WTC11 (cell line): ENCODE results near the gene MEGF8. TPM values are rescaled to one million over a fixed set of nuclear protein-coding genes. Genes with fewer than 3 reads are reported as not detected.
"Not testable (repeated sequence)": the region's sequence is repeated elsewhere in the genome, so short reads cannot be mapped to it uniquely, and the experiment has no call there.

Source experiments
- ATAC-seq: fragments of 200-7000 bp; cut with Tn5 transposase; 2 replicates; pipeline ENCODE4 v1.10.0; 2021; ENCODE audit warnings: mild to moderate bottlenecking, moderate library complexity
- CTCF ChIA-PET: fragments of 300-600 bp; sonication (Branson Sonifier 250); formaldehyde crosslinking; loops from one replicate; lab custom pipeline; 2021; ENCODE audit warnings: antibody characterized with exemption; lab: Charles Lee
- POLR2A ChIA-PET: fragments of 350-600 bp; sonication (Branson Sonifier 250); formaldehyde crosslinking; loops from one replicate; lab custom pipeline; 2021; ENCODE audit warnings: antibody characterized with exemption; lab: Charles Lee
- DNase-seq: peaks from one replicate; pipeline ENCODE4 v3.0.0; 2021; ENCODE audit warnings: low spot score
- H3K27ac Mint-ChIP-seq: 2 replicates; pipeline ENCODE4 v1.8.0; 2021; ENCODE audit warnings: mixed read lengths
- H3K27me3 Mint-ChIP-seq: 2 replicates; pipeline ENCODE4 v1.8.0; 2021; ENCODE audit warnings: low read depth, mild to moderate bottlenecking, moderate library complexity, mixed read lengths
- H3K36me3 Mint-ChIP-seq: 2 replicates; pipeline ENCODE4 v1.8.0; 2021; ENCODE audit warnings: mixed read lengths
- H3K4me1 Mint-ChIP-seq: 2 replicates; pipeline ENCODE4 v1.8.0; 2022; ENCODE audit warnings: mixed read lengths
- H3K4me3 Mint-ChIP-seq: 2 replicates; pipeline ENCODE4 v1.8.0; 2021; ENCODE audit warnings: mild to moderate bottlenecking, moderate library complexity, mixed read lengths
- H3K9me3 Mint-ChIP-seq: 2 replicates; pipeline ENCODE4 v1.8.0; 2021; ENCODE audit warnings: mixed read lengths
- CREB1 ChIP-seq: sonication (generic); formaldehyde crosslinking; IDR thresholded peaks from 2 replicates; pipeline ENCODE4 v1.8.0; 2023; ENCODE audit warnings: mild to moderate bottlenecking, missing genetic modification reagents
- ETV6 ChIP-seq: sonication (generic); formaldehyde crosslinking; IDR thresholded peaks from 2 replicates; pipeline ENCODE4 v1.8.1; 2022; ENCODE audit warnings: mild to moderate bottlenecking, missing genetic modification reagents
- GTF2I ChIP-seq: fragments of 250-450 bp; sonication (Bioruptor Pico); conservative IDR thresholded peaks from 2 replicates; pipeline ENCODE4 v1.4.0; 2021; ENCODE audit warnings: mild to moderate bottlenecking
- NR3C1 ChIP-seq: sonication (generic); formaldehyde crosslinking; conservative IDR thresholded peaks from 2 replicates; pipeline ENCODE4 v1.8.1; 2023; ENCODE audit warnings: low read depth, mild to moderate bottlenecking, missing genetic modification reagents
- SMAD3 ChIP-seq: sonication (generic); formaldehyde crosslinking; IDR thresholded peaks from 2 replicates; pipeline ENCODE4 v1.8.0; 2022; ENCODE audit warnings: missing genetic modification reagents, mild to moderate bottlenecking, borderline replicate concordance
- SMAD4 ChIP-seq: sonication (generic); formaldehyde crosslinking; IDR thresholded peaks from 2 replicates; pipeline ENCODE4 v1.8.0; 2022; ENCODE audit warnings: mild to moderate bottlenecking, missing genetic modification reagents
- ZNF263 ChIP-seq: sonication (generic); formaldehyde crosslinking; IDR thresholded peaks from 2 replicates; pipeline ENCODE4 v1.8.1; 2022; ENCODE audit warnings: low read depth, mild to moderate bottlenecking, moderate library complexity, missing genetic modification reagents
- ZNF423 ChIP-seq: fragments of 250-450 bp; sonication (Bioruptor Pico); IDR thresholded peaks from 2 replicates; pipeline ENCODE4 v2.1.2; 2022; ENCODE audit warnings: mild to moderate bottlenecking, moderate library complexity
- total RNA-seq: library from RNA; stranded (reverse); gene quantifications from 3 replicates; pipeline ENCODE4 v1.2.3, GENCODE V29; 2021
- TF ChIP-seq, protein P1 (sequence below): sonication (generic); formaldehyde crosslinking; IDR thresholded peaks from 2 replicates; pipeline ENCODE4 v1.8.0; 2022; ENCODE audit warnings: mild to moderate bottlenecking, missing genetic modification reagents
- TF ChIP-seq, protein P2 (sequence below): sonication (generic); formaldehyde crosslinking; IDR thresholded peaks from 2 replicates; pipeline ENCODE4 v1.8.1; 2023; ENCODE audit warnings: mild to moderate bottlenecking, missing genetic modification reagents, borderline replicate concordance
- TF ChIP-seq, protein P3 (sequence below): fragments of 250-450 bp; sonication (Bioruptor Pico); IDR thresholded peaks from 2 replicates; pipeline ENCODE4 v1.9.0; 2021; ENCODE audit warnings: mild to moderate bottlenecking, borderline replicate concordance
- TF ChIP-seq, protein P4 (sequence below): sonication (generic); formaldehyde crosslinking; IDR thresholded peaks from 2 replicates; pipeline ENCODE4 v1.8.1; 2022; ENCODE audit warnings: missing genetic modification reagents, borderline replicate concordance
- TF ChIP-seq, protein P5 (sequence below): sonication (generic); formaldehyde crosslinking; IDR thresholded peaks from 2 replicates; pipeline ENCODE4 v1.8.0; 2022; ENCODE audit warnings: missing genetic modification reagents

The MEGF8 gene
- total RNA-seq, 1 experiment from 2014 or later: 42.1 TPM

DNA sequence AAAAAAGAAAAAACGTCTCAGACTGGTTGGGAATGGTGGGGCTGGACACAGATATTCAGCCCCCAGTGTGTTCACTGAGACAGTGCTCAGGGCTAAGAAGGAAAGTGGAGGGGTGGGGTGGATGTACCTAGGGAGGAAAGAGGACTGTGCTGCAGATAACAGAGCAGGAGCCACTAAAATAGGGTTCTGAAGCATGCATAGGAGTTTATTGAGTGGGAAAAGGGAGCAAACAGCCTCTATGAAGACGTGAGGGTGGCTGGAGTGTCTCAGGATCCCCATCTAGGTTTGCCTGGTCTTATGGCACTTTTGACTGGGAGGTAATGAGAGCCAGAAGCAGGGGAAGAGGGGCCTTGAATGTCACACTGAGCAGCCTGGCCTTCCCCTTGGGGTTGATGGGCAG is 3.4 kb downstream of the MEGF8 start (continued):
- TF ChIP-seq, protein P1, sequence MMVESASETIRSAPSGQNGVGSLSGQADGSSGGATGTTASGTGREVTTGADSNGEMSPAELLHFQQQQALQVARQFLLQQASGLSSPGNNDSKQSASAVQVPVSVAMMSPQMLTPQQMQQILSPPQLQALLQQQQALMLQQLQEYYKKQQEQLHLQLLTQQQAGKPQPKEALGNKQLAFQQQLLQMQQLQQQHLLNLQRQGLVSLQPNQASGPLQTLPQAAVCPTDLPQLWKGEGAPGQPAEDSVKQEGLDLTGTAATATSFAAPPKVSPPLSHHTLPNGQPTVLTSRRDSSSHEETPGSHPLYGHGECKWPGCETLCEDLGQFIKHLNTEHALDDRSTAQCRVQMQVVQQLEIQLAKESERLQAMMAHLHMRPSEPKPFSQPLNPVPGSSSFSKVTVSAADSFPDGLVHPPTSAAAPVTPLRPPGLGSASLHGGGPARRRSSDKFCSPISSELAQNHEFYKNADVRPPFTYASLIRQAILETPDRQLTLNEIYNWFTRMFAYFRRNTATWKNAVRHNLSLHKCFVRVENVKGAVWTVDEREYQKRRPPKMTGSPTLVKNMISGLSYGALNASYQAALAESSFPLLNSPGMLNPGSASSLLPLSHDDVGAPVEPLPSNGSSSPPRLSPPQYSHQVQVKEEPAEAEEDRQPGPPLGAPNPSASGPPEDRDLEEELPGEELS (CRISPR knock-in tag): no peak
- TF ChIP-seq SMAD4 (CRISPR knock-in tag): no peak

DNA sequence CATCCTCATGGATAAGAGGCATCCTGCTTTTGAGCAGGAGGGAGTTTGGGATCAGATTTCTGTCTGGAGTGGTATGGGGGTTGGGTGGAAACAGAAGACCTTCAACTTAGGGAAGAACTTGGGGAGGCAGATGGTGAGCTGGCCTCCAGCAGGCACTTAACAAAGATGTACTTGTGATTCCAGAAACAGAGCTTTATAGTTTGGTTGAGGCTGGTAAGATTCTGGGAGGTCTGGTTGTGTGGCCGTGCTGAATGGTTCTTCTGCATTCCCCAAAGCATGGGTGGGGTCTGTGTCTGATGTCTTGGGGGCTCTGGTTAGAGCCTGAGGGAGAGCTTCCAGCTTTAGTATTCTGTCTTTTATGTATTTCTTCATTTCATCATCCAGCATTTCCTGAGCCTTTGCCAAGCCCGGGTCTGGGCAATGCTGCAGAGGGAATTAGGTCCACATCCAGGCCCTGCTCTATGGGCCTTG is 4.8 kb downstream of the MEGF8 start:
- POLR2A ChIA-PET: no interaction called here
- no peaks in the 10 kb centered on the region for H3K27me3 Mint-ChIP-seq
- no peaks in the 10 kb centered on the region for H3K9me3 Mint-ChIP-seq

DNA sequence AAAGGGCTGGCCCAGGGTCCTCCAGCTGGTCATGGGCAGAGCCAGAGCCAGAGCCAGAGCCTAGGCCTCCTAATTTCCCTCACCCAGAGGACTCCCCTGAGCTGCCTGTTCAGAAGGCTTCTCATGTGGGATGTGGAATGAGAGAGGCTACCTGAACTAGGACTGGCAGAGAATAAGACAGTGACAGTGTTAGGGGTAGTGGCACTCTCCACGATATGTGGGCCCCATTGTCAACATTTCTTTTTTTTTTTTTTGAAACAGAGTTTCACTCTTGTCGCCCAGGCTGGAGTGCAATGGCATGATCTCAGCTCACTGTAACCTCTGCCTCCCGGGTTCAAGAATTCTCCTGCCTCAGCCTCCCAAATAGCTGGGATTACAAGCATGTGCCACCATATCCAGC is 5.9 kb downstream of the MEGF8 start:
- DNase-seq, H3K4me3 Mint-ChIP-seq, ATAC-seq, POLR2A ChIA-PET, H3K27ac Mint-ChIP-seq, H3K36me3 Mint-ChIP-seq, H3K27me3 Mint-ChIP-seq, H3K9me3 Mint-ChIP-seq: not testable (repeated sequence)
- CTCF ChIA-PET: interaction anchor here (0.7 to 4.6 kb wide), 4 partner anchors 12 to 107 kb away, joined by 3 to 30 read pairs (median 4); no protein-coding TSS in a partner anchor
- H3K4me1 Mint-ChIP-seq: peaks cover 23% of the 10 kb centered on the region

More for the DNA sequence above, 4.8 kb downstream of the MEGF8 start:
- TF ChIP-seq, protein P2, sequence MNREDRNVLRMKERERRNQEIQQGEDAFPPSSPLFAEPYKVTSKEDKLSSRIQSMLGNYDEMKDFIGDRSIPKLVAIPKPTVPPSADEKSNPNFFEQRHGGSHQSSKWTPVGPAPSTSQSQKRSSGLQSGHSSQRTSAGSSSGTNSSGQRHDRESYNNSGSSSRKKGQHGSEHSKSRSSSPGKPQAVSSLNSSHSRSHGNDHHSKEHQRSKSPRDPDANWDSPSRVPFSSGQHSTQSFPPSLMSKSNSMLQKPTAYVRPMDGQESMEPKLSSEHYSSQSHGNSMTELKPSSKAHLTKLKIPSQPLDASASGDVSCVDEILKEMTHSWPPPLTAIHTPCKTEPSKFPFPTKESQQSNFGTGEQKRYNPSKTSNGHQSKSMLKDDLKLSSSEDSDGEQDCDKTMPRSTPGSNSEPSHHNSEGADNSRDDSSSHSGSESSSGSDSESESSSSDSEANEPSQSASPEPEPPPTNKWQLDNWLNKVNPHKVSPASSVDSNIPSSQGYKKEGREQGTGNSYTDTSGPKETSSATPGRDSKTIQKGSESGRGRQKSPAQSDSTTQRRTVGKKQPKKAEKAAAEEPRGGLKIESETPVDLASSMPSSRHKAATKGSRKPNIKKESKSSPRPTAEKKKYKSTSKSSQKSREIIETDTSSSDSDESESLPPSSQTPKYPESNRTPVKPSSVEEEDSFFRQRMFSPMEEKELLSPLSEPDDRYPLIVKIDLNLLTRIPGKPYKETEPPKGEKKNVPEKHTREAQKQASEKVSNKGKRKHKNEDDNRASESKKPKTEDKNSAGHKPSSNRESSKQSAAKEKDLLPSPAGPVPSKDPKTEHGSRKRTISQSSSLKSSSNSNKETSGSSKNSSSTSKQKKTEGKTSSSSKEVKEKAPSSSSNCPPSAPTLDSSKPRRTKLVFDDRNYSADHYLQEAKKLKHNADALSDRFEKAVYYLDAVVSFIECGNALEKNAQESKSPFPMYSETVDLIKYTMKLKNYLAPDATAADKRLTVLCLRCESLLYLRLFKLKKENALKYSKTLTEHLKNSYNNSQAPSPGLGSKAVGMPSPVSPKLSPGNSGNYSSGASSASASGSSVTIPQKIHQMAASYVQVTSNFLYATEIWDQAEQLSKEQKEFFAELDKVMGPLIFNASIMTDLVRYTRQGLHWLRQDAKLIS: no peak
- TF ChIP-seq CREB1 (CRISPR knock-in tag): no peak
- TF ChIP-seq SMAD3 (CRISPR knock-in tag): no peak
- TF ChIP-seq ZNF263 (CRISPR knock-in tag): no peak
- no peak for TF ChIP-seq ZNF423 (CRISPR knock-in tag)
- TF ChIP-seq ETV6: no peak
- Mint-ChIP-seq H3K27ac (peak overlapping the region; percentile 8; the same call in 1 of the 2 replicates), H3K4me1 (peaks cover 24% of the 10 kb centered on the region), H3K36me3 (no peaks in the 10 kb centered on the region), H3K4me3 (peak overlapping the region; percentile 27; the same call in 1 of the 2 replicates)
- CTCF ChIA-PET: interaction anchor here (0.6 to 4.6 kb wide), 5 partner anchors 13 to 577 kb away, joined by 3 to 30 read pairs (median 4); no protein-coding TSS in a partner anchor
- no peak for ATAC-seq
- no peak for DNase-seq

DNA sequence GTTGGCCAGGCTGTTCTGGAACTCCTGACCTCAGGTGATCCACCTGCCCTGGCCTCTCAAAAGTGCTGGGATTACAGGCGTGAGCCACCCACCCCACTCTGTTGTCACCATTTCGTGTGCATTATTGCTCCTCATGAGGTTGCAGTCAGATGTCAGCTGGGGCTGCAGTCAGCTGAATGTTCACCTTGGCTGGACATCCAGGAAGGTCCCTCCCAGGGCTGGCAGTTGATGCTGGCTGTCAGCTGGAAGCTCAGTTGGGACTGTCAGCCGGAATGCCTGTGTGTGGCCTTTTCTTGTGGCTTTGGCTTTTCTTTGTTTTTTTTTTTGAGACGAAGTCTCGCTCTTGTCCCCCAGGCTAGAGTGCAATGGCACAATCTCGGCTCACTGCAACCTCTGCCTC is 6.6 kb downstream of the MEGF8 start:
- no peaks in the 10 kb centered on the region for H3K9me3 Mint-ChIP-seq
- ChIA-PET CTCF (interaction anchor here (4.6 kb wide), 1 partner anchor 11 kb away, joined by 30 read pairs; no protein-coding TSS in a partner anchor), POLR2A (interaction anchor here (0.6 kb wide), 1 partner anchor 1727 kb away, joined by 3 read pairs; no protein-coding TSS in a partner anchor)
- no peaks in the 10 kb centered on the region for H3K36me3 Mint-ChIP-seq
- TF ChIP-seq SMAD4 (CRISPR knock-in tag): no peak
- TF ChIP-seq, protein P3, sequence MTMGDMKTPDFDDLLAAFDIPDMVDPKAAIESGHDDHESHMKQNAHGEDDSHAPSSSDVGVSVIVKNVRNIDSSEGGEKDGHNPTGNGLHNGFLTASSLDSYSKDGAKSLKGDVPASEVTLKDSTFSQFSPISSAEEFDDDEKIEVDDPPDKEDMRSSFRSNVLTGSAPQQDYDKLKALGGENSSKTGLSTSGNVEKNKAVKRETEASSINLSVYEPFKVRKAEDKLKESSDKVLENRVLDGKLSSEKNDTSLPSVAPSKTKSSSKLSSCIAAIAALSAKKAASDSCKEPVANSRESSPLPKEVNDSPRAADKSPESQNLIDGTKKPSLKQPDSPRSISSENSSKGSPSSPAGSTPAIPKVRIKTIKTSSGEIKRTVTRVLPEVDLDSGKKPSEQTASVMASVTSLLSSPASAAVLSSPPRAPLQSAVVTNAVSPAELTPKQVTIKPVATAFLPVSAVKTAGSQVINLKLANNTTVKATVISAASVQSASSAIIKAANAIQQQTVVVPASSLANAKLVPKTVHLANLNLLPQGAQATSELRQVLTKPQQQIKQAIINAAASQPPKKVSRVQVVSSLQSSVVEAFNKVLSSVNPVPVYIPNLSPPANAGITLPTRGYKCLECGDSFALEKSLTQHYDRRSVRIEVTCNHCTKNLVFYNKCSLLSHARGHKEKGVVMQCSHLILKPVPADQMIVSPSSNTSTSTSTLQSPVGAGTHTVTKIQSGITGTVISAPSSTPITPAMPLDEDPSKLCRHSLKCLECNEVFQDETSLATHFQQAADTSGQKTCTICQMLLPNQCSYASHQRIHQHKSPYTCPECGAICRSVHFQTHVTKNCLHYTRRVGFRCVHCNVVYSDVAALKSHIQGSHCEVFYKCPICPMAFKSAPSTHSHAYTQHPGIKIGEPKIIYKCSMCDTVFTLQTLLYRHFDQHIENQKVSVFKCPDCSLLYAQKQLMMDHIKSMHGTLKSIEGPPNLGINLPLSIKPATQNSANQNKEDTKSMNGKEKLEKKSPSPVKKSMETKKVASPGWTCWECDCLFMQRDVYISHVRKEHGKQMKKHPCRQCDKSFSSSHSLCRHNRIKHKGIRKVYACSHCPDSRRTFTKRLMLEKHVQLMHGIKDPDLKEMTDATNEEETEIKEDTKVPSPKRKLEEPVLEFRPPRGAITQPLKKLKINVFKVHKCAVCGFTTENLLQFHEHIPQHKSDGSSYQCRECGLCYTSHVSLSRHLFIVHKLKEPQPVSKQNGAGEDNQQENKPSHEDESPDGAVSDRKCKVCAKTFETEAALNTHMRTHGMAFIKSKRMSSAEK (CRISPR knock-in tag): no peak
- TF ChIP-seq, protein P4, sequence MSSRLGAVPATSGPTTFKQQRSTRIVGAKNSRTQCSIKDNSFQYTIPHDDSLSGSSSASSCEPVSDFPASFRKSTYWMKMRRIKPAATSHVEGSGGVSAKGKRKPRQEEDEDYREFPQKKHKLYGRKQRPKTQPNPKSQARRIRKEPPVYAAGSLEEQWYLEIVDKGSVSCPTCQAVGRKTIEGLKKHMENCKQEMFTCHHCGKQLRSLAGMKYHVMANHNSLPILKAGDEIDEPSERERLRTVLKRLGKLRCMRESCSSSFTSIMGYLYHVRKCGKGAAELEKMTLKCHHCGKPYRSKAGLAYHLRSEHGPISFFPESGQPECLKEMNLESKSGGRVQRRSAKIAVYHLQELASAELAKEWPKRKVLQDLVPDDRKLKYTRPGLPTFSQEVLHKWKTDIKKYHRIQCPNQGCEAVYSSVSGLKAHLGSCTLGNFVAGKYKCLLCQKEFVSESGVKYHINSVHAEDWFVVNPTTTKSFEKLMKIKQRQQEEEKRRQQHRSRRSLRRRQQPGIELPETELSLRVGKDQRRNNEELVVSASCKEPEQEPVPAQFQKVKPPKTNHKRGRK (CRISPR knock-in tag): no peak
- TF ChIP-seq NR3C1 (CRISPR knock-in tag): no peak
- TF ChIP-seq, protein P5, sequence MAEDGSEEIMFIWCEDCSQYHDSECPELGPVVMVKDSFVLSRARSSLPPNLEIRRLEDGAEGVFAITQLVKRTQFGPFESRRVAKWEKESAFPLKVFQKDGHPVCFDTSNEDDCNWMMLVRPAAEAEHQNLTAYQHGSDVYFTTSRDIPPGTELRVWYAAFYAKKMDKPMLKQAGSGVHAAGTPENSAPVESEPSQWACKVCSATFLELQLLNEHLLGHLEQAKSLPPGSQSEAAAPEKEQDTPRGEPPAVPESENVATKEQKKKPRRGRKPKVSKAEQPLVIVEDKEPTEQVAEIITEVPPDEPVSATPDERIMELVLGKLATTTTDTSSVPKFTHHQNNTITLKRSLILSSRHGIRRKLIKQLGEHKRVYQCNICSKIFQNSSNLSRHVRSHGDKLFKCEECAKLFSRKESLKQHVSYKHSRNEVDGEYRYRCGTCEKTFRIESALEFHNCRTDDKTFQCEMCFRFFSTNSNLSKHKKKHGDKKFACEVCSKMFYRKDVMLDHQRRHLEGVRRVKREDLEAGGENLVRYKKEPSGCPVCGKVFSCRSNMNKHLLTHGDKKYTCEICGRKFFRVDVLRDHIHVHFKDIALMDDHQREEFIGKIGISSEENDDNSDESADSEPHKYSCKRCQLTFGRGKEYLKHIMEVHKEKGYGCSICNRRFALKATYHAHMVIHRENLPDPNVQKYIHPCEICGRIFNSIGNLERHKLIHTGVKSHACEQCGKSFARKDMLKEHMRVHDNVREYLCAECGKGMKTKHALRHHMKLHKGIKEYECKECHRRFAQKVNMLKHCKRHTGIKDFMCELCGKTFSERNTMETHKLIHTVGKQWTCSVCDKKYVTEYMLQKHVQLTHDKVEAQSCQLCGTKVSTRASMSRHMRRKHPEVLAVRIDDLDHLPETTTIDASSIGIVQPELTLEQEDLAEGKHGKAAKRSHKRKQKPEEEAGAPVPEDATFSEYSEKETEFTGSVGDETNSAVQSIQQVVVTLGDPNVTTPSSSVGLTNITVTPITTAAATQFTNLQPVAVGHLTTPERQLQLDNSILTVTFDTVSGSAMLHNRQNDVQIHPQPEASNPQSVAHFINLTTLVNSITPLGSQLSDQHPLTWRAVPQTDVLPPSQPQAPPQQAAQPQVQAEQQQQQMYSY (CRISPR knock-in tag): no peak
- TF ChIP-seq GTF2I: no peak
- ATAC-seq (no peak), DNase-seq (no peak)
- no peak overlapping the region for H3K27ac Mint-ChIP-seq
- peaks cover 18% of the 10 kb centered on the region for H3K4me1 Mint-ChIP-seq
- H3K4me3 Mint-ChIP-seq: no peak overlapping the region
- H3K27me3 Mint-ChIP-seq: no peaks in the 10 kb centered on the region
